Common myeloid progenitor, CD34-positive (primary cell): ENCODE results near the gene MYH1. TPM values are rescaled to one million over a fixed set of nuclear protein-coding genes. Genes with fewer than 3 reads are reported as not detected.

Source experiments
- CTCF ChIA-PET: fragments of 350-600 bp; sonication (Branson Sonifier 250); formaldehyde crosslinking; loops from one replicate; lab custom pipeline; 2021; ENCODE audit warnings: antibody characterized with exemption; lab: Charles Lee
- POLR2A ChIA-PET: fragments of 350-600 bp; sonication (Branson Sonifier 250); formaldehyde crosslinking; loops from one replicate; lab custom pipeline; 2021; ENCODE audit warnings: antibody characterized with exemption; lab: Charles Lee
- DNase-seq, 3 donors: peaks; one replicate each; pipeline versions ENCODE4 v3.0.0 to v3.0.0-alpha.2; 2013
- H3K27ac ChIP-seq, 2 experiments: 1 replicate in 1 of 2; 2 replicates in 1 of 2; pipeline ENCODE4 v1.7.0; 2013; ENCODE audit warnings: inconsistent platforms in 2 of 2, low read length in 2 of 2, mild to moderate bottlenecking in 2 of 2, low read depth in 1 of 2, moderate library complexity in 1 of 2; ENCODE audit not compliant: severe bottlenecking in 2 of 2, insufficient read depth in 1 of 2, poor library complexity in 1 of 2
- H3K27me3 ChIP-seq, 5 experiments: replicated peaks in 2 of 5; 1 replicate in 3 of 5; 2 replicates in 2 of 5; pipeline versions ENCODE4 v1.6.1 to v1.7.0; 2013; ENCODE audit warnings: low read length in 4 of 5, mild to moderate bottlenecking in 2 of 5, moderate library complexity in 2 of 5, inconsistent platforms in 1 of 5; ENCODE audit not compliant: insufficient read depth in 5 of 5, control insufficient read depth in 4 of 5
- H3K36me3 ChIP-seq, 4 experiments: 1 replicate in 2 of 4; 2 replicates in 2 of 4; pipeline versions ENCODE4 v1.6.1 to v1.7.0; 2013; ENCODE audit warnings: low read length in 3 of 4, control low read depth in 1 of 4, mild to moderate bottlenecking in 1 of 4; ENCODE audit not compliant: control insufficient read depth in 4 of 4, insufficient read depth in 4 of 4
- H3K4me1 ChIP-seq, 4 experiments: 1 replicate in 3 of 4; 2 replicates in 1 of 4; pipeline versions ENCODE4 v1.6.1 to v1.7.1; 2013; ENCODE audit warnings: low read length in 3 of 4, mild to moderate bottlenecking in 3 of 4, control low read depth in 1 of 4, inconsistent platforms in 1 of 4, moderate library complexity in 1 of 4; ENCODE audit not compliant: control insufficient read depth in 4 of 4, insufficient read depth in 4 of 4; ENCODE audit errors: control extremely low read depth in 1 of 4
- H3K4me3 ChIP-seq, 7 experiments: 1 replicate in 4 of 7; 2 replicates in 3 of 7; pipeline versions ENCODE4 v1.5.1 to v1.7.0; 2013; ENCODE audit warnings: mild to moderate bottlenecking in 7 of 7, low read length in 6 of 7, moderate library complexity in 6 of 7, inconsistent platforms in 2 of 7, low read depth in 2 of 7, control low read depth in 1 of 7; ENCODE audit not compliant: insufficient read depth in 4 of 7, control insufficient read depth in 1 of 7; ENCODE audit errors: extremely low read depth in 1 of 7
- H3K9me3 ChIP-seq, 5 experiments: 1 replicate in 4 of 5; 2 replicates in 1 of 5; pipeline versions ENCODE4 v1.6.1 to v1.7.1; 2013; ENCODE audit warnings: low read length in 4 of 5, mild to moderate bottlenecking in 2 of 5, inconsistent platforms in 1 of 5, low read depth in 1 of 5, moderate library complexity in 1 of 5; ENCODE audit not compliant: control insufficient read depth in 4 of 5, insufficient read depth in 2 of 5; ENCODE audit errors: control extremely low read depth in 1 of 5
- WGBS: methylation state at CpG from one replicate; pipeline ENCODE4 v1.1.5; 2013; ENCODE audit not compliant: insufficient coverage; 5-methylcytosine and 5-hydroxymethylcytosine counted together
- polyA plus RNA-seq: library from polyadenylated mRNA; unstranded; fragments of 120-200 nt; gene quantifications from one replicate; pipeline ENCODE4 v1.2.1, GENCODE V29; 2013

The MYH1 gene
- not detected for polyA plus RNA-seq

DNA sequence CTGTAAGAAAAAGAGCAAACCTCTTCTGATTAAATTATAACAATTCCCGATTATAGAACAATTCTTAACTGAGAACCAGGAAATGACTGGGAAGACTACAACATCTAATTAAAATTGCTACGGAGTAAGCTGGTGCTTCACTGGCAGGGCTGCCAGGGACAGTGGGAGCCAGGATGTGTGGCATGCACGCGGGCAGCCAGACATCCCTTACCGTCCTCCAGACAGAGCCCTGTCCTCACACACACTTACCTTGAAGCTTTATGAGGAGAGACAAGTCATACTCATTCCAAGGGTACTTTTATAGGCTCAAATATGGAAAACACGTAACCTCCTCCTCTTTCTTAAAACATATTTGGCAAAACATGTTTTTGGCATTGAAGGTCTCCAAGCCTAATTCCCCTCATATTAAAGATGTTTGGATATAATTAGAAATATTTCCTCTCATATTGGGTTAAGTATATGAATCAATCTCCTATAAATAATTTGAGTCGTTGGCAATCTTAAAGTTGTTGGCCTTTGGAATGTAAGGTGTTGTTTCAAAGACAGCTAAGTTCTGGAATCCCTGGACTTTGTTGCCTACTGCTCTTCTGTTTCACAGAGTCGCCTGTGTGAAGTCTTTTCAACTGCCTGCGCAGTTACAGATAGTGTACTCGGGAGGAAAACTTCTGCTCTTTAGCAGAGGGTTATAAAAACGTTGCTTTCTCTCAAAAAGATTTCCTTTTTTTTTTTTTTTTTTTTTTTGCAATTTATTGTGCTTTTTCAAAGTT, at the start of gene MYH1:
Gene MYH1, minus strand, starts transcription at position 272 of the 767 bp plus-strand sequence. CDS start 1,900 bp downstream, outside the sequence.
- no peak within 1 kb of the TSS for H3K4me3 ChIP-seq
- CTCF ChIA-PET = no interaction called here
- DNase-seq = no peak
- no peak within 1 kb of the TSS for H3K27ac ChIP-seq
- POLR2A ChIA-PET = no interaction called here
- H3K9me3 ChIP-seq = no peaks in the 10 kb centered on the region
- 94% methylated on average over 8 of the region's 11 CpGs for WGBS
- H3K36me3 ChIP-seq = no peaks in the 10 kb centered on the region
- peaks cover 0 to 3% (median 0%) of the 10 kb centered on the region in 5 experiments for H3K27me3 ChIP-seq
- H3K4me1 ChIP-seq = no peaks in the 10 kb centered on the region

DNA sequence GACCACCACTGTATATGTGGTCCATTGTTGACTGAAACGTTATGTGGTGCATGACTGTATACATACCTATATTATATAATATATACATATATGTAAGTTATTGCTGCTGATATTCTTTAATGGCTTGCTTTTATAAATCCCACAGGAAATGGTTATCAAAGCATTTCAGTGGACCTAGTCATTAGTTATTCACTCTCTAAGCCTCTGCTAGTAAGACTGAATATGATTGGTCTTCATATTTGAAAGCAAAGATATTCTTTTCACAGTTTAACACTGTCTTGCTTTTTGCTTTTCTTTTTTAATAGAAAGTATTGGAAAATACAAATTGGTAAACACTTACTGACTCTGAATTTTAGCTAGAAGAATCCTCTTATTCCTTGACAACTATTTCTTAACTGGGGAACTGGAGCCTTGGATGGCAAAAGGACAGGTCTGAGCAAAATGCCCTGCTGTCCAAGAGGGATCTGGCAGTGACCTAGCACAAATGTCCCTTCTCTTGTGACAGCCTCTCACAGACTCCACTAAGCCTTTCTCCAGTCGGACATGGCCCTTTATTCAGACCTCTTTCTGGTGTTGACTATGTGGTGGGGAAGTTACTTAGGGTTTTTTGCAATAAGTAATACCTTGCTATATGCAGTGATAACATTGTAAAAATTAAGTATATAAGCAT, 45.8 kb upstream of the MYH1 start:
- POLR2A ChIA-PET = no interaction called here
- Histone ChIP-seq H3K4me3 (no peak overlapping the region), H3K4me1 (no peaks in the 10 kb centered on the region), H3K36me3 (no peaks in the 10 kb centered on the region), H3K27me3 (peaks cover 0 to 2% (median 0%) of the 10 kb centered on the region in 5 experiments), H3K9me3 (no peaks in the 10 kb centered on the region), H3K27ac (no peak overlapping the region)
- no peak for DNase-seq
- no CpG with 5 or more reads among the region's 2 CpGs for WGBS
- CTCF ChIA-PET = no interaction called here

DNA sequence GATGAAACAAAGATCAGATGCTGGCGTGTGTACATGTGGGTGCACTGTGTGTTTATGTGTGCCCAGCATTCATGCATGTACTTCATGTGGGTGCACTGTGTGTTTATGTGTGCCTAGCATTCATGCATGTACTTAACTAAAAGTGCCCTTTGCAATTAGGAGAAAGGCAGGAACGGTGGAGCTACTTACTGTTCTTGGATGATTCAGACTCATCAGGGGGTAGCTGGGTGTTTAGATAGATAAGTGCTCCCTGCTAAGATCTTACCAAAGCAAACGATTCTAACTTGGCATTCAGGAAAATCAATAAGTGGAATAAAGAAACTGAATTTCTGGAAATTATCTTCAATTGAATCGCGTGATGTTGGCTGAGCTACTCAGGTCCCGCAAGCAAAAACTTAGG, 39.7 kb upstream of the MYH1 start:
- no peaks in the 10 kb centered on the region for H3K9me3 ChIP-seq
- no peak for DNase-seq
- no peak overlapping the region for H3K4me3 ChIP-seq
- no peaks in the 10 kb centered on the region for H3K36me3 ChIP-seq
- H3K27ac ChIP-seq = no peak overlapping the region
- ChIA-PET POLR2A (no interaction called here), CTCF (no interaction called here)
- H3K27me3 ChIP-seq = no peaks in the 10 kb centered on the region
- H3K4me1 ChIP-seq = no peaks in the 10 kb centered on the region
- WGBS = 92% methylated on average over 5 of the region's 6 CpGs

DNA sequence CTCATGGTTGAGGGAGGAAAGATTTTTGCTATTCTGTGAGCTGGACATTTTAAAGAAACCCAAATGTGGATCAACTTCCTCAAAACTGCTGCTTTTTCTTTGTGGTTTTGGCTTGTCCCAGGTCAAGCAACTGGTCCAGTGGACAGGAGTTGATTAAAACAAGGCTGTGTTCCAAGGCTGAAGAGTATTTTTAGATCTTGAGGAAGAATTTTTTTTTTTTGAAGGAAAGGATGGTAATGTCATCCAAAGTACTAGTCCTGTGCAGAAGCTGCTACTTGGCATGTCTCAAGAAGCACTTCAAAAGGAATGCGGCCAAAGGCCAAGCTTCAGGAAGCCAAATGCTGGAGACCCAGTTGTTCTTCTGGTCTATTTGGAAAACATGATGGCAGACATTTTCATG, 39.1 kb upstream of the MYH1 start:
- no peak for DNase-seq
- H3K27ac ChIP-seq = no peak overlapping the region

DNA sequence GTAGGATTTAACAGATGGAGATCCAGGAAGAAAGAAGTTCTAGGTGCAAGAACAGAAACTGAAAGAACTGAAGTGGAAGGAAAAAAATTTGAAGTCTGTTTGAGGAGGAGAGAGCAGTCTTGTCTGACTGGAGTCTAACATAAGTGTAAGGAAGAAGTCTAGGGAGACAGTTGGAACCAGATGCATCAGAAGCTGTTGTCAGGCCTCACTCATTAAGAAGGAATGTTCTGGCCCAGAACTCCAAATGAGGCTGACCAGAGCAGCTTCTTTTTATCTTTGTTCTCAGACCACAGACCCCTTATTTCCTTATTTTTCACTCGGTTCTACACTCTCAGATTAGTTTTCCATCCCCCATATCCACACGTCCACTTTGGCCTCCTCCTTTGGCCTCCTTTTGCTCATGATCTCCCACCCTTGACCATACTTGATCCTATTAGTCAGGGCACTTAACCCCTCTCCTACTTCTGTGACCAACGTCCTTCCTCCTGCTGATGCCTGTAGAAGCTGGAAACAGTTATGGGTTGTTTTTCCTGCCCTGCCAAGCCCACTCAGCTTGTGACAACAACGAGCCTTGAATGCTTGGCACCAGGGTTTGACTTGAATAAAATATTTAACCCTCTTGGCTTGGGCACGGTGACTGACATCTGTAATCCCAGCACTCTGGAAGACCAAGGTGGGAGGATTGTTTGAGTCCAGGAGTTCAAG, 38.1 kb upstream of the MYH1 start:
- 52% methylated on average over 5 of the region's 5 CpGs for WGBS
- H3K36me3 ChIP-seq = no peaks in the 10 kb centered on the region
- CTCF ChIA-PET = no interaction called here
- no peaks in the 10 kb centered on the region for H3K4me1 ChIP-seq
- peaks cover 0 to 2% (median 0%) of the 10 kb centered on the region in 5 experiments for H3K27me3 ChIP-seq
- DNase-seq = no peak
- no peaks in the 10 kb centered on the region for H3K9me3 ChIP-seq
- no peak overlapping the region for H3K4me3 ChIP-seq
- H3K27ac ChIP-seq = no peak overlapping the region
- POLR2A ChIA-PET = no interaction called here

More for the DNA sequence above, 39.1 kb upstream of the MYH1 start:
- Histone ChIP-seq H3K36me3 (no peaks in the 10 kb centered on the region), H3K27me3 (no peaks in the 10 kb centered on the region), H3K9me3 (no peaks in the 10 kb centered on the region), H3K4me1 (no peaks in the 10 kb centered on the region), H3K4me3 (no peak overlapping the region)
- 100% methylated on average over 1 of the region's 1 CpG for WGBS
- ChIA-PET POLR2A (no interaction called here), CTCF (no interaction called here)

DNA sequence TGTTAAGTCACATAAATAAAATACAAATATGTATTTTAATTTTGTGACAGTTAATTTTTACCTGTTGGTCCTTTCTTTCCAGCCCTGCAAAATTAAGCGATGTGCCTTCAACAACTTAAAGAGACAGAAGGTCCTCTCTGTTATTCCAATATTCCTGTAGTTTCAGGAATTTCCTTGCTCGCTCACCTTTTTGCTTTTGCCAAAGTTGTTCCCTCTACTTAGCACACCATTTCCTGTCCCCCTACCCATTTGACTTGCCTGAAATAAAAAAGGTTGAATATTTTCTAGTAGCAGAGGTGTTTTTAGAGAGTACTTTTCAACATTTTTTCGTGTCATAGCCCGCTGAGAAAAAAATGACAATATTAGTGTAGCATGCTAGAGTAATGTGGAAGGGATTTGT, 31.7 kb upstream of the MYH1 start:
- ChIA-PET POLR2A (no interaction called here), CTCF (no interaction called here)
- no peak for DNase-seq
- Histone ChIP-seq H3K27me3 (peaks cover 2 to 14% (median 6%) of the 10 kb centered on the region in 5 experiments), H3K27ac (no peak overlapping the region), H3K4me3 (no peak overlapping the region), H3K36me3 (no peaks in the 10 kb centered on the region), H3K4me1 (no peaks in the 10 kb centered on the region), H3K9me3 (no peaks in the 10 kb centered on the region)
- 25% methylated on average over 1 of the region's 4 CpGs for WGBS
